Sigmoid colon (tissue), 3 donors: ENCODE measurements around the gene WNK2.

Experiments used
- CTCF ChIP-seq, 4 experiments: fragments of 450-650 bp in 3 of 4; fragments of 200-600 bp in 1 of 4; IDR thresholded peaks; one replicate each; pipeline ENCODE4 v1.5.1; 2016 to 2019; ENCODE audit warnings: antibody characterized with exemption in 4 of 4, mild to moderate bottlenecking in 3 of 4, moderate library complexity in 2 of 4
- POLR2A ChIP-seq, 2 donors: fragments of 450-650 bp; IDR thresholded peaks; one replicate each; pipeline ENCODE4 v1.6.1; 2016; ENCODE audit warnings: antibody characterized with exemption in 2 of 2, mild to moderate bottlenecking in 2 of 2, moderate library complexity in 2 of 2

- no peak for TF ChIP-seq CTCF (IDR thresholded peaks at IDR 0.05)
- TF ChIP-seq POLR2A (IDR thresholded peaks at IDR 0.05), result no peak
Measured at GRCh38 chr9:93148721-93149120, 35.2 kb upstream of the WNK2 start.
